Effector memory CD8-positive, alpha-beta T cell (primary cell): ENCODE measurements around the gene HOXD10.

Experiments
- ATAC-seq: fragments of 150-1000 bp; cut with Tn5 transposase; replicated peaks from 2 replicates; pipeline ENCODE4 v1.10.0; 2021; ENCODE audit warnings: mild to moderate bottlenecking, moderate library complexity
- DNase-seq, 3 experiments: peaks; one replicate each; pipeline ENCODE4 v3.0.0; 2021
- H3K27ac Mint-ChIP-seq, 2 donors: one replicate each; pipeline ENCODE4 v1.8.0; 2022; ENCODE audit warnings: mild to moderate bottlenecking in 2 of 2, mixed read lengths in 2 of 2, moderate library complexity in 2 of 2
- H3K27me3 Mint-ChIP-seq, 2 donors: one replicate each; pipeline ENCODE4 v1.8.0; 2022; ENCODE audit warnings: mixed read lengths in 2 of 2
- H3K36me3 Mint-ChIP-seq: one replicate; pipeline ENCODE4 v1.8.0; 2022; ENCODE audit warnings: mild to moderate bottlenecking, moderate library complexity, mixed read lengths; ENCODE audit not compliant: insufficient read depth
- H3K4me1 Mint-ChIP-seq, 2 donors: one replicate each; pipeline ENCODE4 v1.8.0; 2022; ENCODE audit warnings: low read depth in 2 of 2, mixed read lengths in 2 of 2
- H3K4me3 Mint-ChIP-seq, 2 donors: one replicate each; pipeline ENCODE4 v1.8.0; 2022; ENCODE audit warnings: mild to moderate bottlenecking in 2 of 2, mixed read lengths in 2 of 2, moderate library complexity in 2 of 2
- H3K9me3 Mint-ChIP-seq, 2 donors: one replicate each; pipeline ENCODE4 v1.8.0; 2022; ENCODE audit warnings: mixed read lengths in 2 of 2

Gene HOXD10

DNA sequence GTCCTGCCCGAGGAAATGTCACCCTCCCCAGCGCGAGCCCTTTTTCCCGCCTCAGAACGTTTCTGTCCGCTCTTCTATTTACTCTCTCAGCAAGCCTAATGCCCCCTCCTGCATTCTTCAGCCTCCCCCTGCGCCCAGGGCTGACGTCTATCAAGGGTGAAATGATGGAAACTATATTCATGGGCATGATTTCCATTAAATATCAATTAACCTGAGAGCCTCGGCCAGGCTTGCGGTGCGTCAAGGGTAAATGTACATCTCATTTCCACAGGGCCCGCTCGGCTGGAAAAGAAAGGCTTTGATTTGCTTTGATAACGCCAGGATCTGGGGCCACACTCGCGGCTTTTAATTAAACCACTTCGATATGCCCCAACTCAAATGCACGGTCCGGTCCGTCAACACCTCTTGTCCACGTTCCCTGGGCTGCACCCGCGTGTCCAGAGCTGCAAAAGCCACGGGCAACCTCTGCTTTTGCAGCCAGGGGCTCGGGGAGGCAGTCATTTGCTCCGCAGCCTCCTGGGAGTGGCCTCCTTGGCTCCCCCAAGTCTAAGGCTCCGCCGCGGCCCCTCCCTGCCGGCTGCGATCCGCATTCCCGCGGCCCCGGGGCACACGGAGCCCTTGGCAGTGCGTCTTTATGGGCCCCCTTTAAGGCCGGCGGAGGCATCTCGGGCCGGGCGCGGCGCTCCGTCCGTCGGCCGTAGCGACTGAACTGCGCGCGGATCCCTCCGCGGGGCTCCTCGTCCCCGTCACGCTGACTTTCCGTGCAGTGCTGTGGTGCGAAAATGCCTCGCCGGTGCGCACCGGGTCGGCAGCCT lies 12.6 kb downstream of the HOXD10 start, which contains the start of gene HOXD8:
Gene HOXD8, plus strand, starts transcription at position 724 of the 815 bp plus-strand sequence. CDS start 662 bp downstream, outside the sequence.
- Mint-ChIP-seq H3K9me3 (no peaks in the 10 kb centered on the region), H3K27ac (peak within 1 kb of the TSS; percentile 78 to 91), H3K27me3 (peaks cover 86 to 89% of the 10 kb centered on the region in 2 donors), H3K36me3 (peaks cover 55% of the 10 kb centered on the region), H3K4me1 (peaks cover 13 to 19% of the 10 kb centered on the region in 2 donors), H3K4me3 (peak within 1 kb of the TSS; percentile 54 to 64)
- ATAC-seq (no peak), DNase-seq (no peak)

DNA sequence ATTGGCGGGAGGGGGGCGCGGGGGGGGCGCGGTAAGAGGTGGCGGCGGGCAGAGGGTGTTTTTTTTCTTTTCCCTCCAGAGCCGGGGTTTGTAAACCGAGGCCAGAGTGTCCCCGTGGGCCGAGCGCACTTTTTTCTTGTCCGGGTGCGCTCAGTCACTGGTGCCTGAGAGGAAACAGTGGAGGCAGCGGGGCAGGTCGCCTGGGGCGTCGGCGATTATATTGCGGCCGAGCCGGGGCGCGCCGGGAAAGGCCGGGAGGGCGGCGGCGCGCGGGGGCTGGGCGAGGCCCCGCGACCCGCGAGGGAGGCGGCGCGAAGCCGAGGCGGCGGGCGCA lies 13.2 kb downstream of the HOXD10 start:
- peaks cover 13 to 19% of the 10 kb centered on the region in 2 donors for H3K4me1 Mint-ChIP-seq
- H3K36me3 Mint-ChIP-seq, result peaks cover 49% of the 10 kb centered on the region
- H3K4me3 Mint-ChIP-seq, result peak overlapping the region in 1 of 2 donors; percentile 40
- ATAC-seq (peak; percentile 3), DNase-seq (no peak)
- peaks cover 86 to 89% of the 10 kb centered on the region in 2 donors for H3K27me3 Mint-ChIP-seq
- no peaks in the 10 kb centered on the region for H3K9me3 Mint-ChIP-seq
- no peak overlapping the region for H3K27ac Mint-ChIP-seq

DNA sequence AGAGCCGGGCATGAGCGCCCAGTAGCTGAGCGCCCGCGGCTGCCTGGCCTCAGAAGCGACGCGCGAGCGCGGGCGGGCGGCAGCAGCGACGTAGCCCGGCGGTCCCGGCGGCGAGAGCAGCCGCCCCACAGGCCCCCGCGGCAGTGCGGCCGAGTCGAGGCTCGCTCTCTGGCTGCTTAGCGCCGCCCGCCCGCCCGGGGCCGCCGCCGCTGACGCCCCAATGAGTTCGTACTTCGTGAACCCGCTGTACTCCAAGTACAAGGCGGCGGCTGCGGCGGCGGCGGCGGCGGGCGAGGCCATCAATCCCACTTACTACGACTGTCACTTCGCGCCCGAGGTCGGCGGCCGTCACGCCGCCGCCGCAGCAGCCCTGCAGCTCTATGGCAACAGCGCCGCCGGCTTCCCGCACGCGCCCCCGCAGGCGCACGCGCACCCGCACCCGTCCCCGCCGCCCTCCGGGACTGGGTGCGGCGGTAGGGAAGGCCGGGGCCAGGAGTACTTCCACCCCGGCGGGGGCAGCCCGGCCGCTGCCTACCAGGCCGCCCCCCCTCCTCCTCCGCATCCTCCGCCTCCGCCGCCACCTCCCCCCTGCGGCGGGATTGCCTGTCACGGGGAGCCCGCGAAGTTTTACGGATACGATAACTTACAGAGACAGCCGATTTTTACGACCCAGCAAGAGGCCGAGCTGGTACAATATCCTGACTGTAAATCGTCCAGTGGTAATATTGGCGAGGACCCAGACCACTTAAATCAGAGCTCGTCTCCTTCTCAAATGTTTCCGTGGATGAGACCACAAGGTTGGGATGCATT lies 13.8 kb downstream of the HOXD10 start:
- Mint-ChIP-seq H3K4me3 (peak overlapping the region; percentile 54 to 64), H3K4me1 (peaks cover 13 to 19% of the 10 kb centered on the region in 2 donors), H3K36me3 (peaks cover 46% of the 10 kb centered on the region), H3K9me3 (no peaks in the 10 kb centered on the region), H3K27ac (peak overlapping the region in 1 of 2 donors; percentile 91), H3K27me3 (peaks cover 86 to 89% of the 10 kb centered on the region in 2 donors)
- ATAC-seq (peak; percentile 40), DNase-seq (no peak)

DNA sequence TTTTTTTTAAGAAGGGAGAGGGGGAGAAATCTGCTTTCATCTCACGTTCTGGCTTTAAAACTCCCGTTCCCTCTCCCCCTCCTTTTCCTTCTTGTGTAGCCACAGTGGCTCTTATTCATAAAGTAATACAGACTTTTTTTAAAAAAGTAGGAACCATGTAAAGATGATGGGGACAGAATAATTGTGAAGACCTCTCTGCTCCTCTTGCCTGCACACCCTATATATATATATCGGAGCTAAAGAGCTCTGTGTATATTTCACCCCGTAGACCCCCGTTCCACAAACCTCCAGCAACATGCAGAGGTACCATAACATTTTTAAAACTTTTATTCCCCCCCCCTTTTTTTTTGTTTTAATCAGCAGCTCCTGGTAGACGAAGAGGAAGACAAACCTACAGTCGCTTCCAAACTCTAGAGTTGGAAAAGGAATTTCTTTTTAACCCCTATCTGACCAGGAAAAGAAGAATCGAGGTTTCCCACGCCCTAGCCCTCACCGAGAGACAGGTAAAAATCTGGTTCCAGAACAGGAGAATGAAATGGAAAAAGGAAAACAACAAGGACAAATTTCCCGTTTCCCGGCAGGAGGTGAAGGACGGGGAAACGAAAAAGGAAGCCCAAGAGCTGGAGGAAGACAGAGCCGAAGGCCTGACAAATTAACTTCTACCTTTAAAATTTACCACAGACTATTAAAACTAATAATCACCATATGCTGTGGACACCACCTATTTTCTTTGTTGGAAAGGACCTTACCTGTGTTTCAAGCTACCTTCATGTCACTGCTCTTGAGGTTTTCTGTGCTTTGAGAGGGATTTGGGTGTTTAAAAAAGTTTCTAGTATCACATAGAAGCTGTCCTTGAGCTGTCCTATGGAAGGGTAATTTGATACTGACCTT lies 14.6 kb downstream of the HOXD10 start:
- no peaks in the 10 kb centered on the region for H3K9me3 Mint-ChIP-seq
- H3K4me3 Mint-ChIP-seq, result peak overlapping the region; percentile 54 to 69
- peaks cover 22 to 25% of the 10 kb centered on the region in 2 donors for H3K4me1 Mint-ChIP-seq
- H3K27ac Mint-ChIP-seq, result peak overlapping the region in 1 of 2 donors; percentile 91
- peaks cover 48% of the 10 kb centered on the region for H3K36me3 Mint-ChIP-seq
- no peak for ATAC-seq
- H3K27me3 Mint-ChIP-seq, result peaks cover 86 to 89% of the 10 kb centered on the region in 2 donors
- DNase-seq, result no peak

DNA sequence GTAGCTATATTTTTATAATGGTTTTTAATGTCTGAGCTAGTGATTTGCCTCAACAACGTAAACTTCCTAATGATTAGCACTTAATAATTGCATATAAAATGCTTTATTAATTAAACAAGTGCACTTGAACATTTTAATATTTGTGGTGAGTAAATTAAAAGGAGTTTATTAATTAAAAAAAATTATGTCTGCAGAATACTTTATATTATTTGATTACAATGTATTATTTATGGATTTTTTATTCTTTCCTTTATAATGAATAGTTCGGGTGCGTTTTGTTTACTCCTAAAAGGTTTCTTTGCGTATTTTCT lies 15.2 kb downstream of the HOXD10 start:
- Mint-ChIP-seq H3K27me3 (peaks cover 81 to 89% of the 10 kb centered on the region in 2 donors), H3K9me3 (no peaks in the 10 kb centered on the region), H3K36me3 (peaks cover 49% of the 10 kb centered on the region), H3K4me3 (peak overlapping the region in 1 of 2 donors; percentile 69), H3K4me1 (peaks cover 22 to 25% of the 10 kb centered on the region in 2 donors), H3K27ac (no peak overlapping the region)
- DNase-seq, result no peak
- no peak for ATAC-seq

DNA sequence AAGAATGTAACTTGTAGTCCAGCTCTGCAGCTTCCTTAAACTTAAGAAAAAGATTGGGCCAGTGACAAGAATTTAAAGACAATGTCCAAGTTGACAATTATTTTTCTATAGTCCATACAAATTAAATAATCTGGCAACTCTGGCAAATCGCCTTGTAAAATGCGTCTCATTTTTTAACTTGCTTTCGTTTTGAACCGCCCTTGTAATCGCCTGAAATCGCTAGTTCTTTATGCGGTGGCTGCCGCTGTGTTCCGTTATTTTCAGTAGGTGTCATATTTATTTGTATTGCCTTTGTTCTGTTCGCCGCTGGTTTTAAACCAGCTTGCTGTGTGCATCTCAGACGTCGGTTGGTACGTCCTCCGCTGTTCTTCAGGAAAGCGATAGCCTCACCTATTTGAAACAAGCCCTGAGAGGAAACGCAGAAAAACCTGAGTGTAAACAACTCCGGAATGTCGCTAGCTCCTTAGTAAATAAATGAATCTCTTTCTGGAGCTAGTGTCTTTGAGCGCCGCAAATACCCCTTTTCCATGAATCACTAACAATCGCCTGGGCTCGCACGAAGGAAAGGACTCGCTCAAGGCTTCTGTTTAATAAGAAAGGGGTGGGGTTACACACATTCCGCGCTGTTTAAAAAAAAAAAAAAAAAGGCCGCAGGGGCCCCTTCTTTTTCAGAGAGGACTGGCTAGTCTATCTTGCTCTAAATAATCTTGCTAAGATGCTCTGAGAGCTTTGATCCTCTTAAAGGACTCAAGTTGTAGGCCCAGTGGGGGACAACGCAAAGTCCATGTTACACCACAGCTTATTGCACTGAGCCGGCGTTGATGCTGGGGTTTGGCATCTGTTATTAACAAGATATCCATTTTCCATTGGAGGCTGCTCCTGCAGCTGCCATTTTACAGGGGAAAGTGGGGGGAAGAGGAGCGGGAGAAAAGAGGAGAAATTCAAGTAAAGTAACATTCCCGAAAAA lies 15.9 kb downstream of the HOXD10 start:
- no peaks in the 10 kb centered on the region for H3K9me3 Mint-ChIP-seq
- peaks cover 20 to 25% of the 10 kb centered on the region in 2 donors for H3K4me1 Mint-ChIP-seq
- no peak overlapping the region for H3K27ac Mint-ChIP-seq
- H3K27me3 Mint-ChIP-seq, result peaks cover 81 to 89% of the 10 kb centered on the region in 2 donors
- H3K36me3 Mint-ChIP-seq, result peaks cover 45% of the 10 kb centered on the region
- DNase-seq, result no peak
- peak; percentile 44 for ATAC-seq
- H3K4me3 Mint-ChIP-seq, result peak overlapping the region; percentile 69 to 71

DNA sequence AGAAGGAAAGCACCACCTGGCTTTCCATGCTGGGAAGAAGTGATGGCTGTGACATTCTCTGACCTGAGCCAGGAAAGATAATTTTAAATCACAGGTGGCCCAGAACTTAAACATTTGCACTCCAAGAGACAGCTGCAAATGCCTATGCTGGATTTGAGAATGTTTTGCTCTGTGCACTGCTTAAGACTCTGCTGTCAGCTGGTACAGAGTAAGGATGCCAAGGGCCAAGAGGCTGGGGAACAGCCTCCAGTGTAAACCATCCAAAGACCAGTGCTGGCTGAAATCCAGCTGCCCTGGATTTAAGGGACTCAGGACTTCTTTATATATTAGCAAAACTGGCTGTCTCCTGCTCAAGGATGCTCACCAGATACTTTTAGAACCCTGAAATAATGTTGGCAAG lies 16.8 kb downstream of the HOXD10 start:
- DNase-seq (no peak), ATAC-seq (no peak)
- Mint-ChIP-seq H3K27me3 (peaks cover 81 to 89% of the 10 kb centered on the region in 2 donors), H3K4me3 (no peak overlapping the region), H3K36me3 (peaks cover 41% of the 10 kb centered on the region), H3K9me3 (no peaks in the 10 kb centered on the region), H3K4me1 (peaks cover 18% of the 10 kb centered on the region in 2 donors), H3K27ac (no peak overlapping the region)

DNA sequence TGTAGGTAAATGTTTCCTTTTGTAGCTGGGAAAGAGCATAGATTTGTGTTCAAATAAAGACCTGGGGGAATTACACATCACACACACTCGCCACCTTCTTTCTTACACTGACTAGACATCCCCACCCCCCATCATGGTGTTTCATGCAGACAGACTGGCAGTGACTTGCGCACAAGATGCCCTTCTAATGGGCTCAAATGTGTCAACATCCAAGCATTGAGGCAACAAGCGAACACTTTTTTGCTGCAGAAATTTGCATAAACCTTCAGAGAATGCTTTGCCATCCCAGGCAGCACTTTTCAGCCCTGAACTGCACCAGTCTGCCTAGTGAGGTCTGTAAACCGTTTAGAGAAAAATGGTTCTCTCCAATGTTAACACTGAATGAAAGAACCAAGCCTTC lies 17.5 kb downstream of the HOXD10 start:
- DNase-seq (no peak), ATAC-seq (no peak)
- Mint-ChIP-seq H3K36me3 (peaks cover 38% of the 10 kb centered on the region), H3K4me3 (no peak overlapping the region), H3K27me3 (peaks cover 81 to 89% of the 10 kb centered on the region in 2 donors), H3K9me3 (no peaks in the 10 kb centered on the region), H3K27ac (no peak overlapping the region), H3K4me1 (peaks cover 14 to 20% of the 10 kb centered on the region in 2 donors)

DNA sequence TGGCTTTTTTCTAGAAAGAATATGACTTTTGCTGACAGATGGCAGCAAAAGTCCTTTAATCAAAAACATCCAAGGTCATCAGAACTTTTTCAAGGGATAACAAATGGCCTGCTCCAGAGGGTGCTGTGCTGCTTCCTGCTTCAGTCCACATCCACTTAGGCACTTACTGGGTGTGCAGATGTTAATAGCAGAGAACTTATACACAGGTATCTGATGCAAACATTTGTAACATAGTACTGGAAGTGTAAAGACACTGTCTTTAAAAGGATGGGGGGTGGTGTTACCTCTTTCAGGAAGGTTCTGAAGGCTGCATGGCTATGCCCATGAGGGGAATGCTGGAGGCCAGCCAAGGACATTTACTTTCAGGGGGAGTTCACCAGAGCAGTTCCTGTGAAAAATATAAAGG lies 18.5 kb downstream of the HOXD10 start:
- Mint-ChIP-seq H3K9me3 (no peaks in the 10 kb centered on the region), H3K27ac (no peak overlapping the region), H3K4me1 (peaks cover 12 to 20% of the 10 kb centered on the region in 2 donors), H3K4me3 (peak overlapping the region; percentile 18 to 67), H3K36me3 (peaks cover 36% of the 10 kb centered on the region), H3K27me3 (peaks cover 89 to 95% of the 10 kb centered on the region in 2 donors)
- ATAC-seq, result no peak
- DNase-seq, result no peak

DNA sequence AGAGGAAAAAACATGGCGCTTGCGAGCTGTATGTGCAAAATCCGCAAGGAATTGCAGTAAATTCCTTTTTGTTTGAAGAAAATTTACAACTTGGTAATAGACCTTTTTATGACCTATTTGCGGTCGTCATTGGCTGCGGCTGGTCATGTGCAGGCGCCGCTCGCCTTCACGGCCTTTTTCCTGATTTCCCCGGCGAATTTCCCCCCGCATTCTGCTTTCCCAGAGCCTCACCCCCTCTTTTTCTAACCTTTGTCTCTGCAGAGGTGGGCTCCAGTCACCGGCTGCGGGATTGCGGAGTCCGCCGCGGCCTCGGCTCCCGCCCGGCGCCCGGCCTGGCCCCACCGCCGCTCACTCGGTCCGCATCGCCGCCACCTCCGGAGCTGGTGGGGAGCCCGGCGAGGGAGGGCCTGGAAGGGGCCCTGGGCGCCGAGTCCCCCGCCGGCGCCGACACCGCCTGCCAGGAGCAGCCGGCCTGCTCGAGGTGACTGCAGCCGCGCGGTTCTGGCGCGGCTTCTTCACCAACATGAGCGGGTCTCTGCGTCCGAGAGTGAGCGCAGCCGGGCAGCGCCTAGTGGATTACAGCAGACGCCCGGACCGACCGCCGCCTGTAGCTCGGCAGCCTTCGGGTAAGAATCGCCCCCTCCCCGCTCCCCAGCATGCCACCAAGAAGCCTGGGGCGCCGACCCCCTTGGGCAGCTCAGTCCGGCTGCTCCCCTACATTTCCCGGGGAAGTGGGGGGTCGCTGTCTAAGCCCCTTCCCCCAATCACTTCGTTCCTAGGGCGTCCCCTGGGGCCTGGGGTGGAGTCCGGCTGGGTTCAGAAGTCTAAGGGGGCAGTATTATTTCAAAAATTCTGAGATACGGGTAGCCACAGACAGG lies 20.0 kb downstream of the HOXD10 start:
- no peak overlapping the region for H3K27ac Mint-ChIP-seq
- peak overlapping the region; percentile 18 to 67 for H3K4me3 Mint-ChIP-seq
- ATAC-seq (no peak), DNase-seq (no peak)
- H3K36me3 Mint-ChIP-seq, result peaks cover 37% of the 10 kb centered on the region
- peaks cover 86 to 99% of the 10 kb centered on the region in 2 donors for H3K27me3 Mint-ChIP-seq
- H3K9me3 Mint-ChIP-seq, result no peaks in the 10 kb centered on the region
- H3K4me1 Mint-ChIP-seq, result peaks cover 12 to 30% of the 10 kb centered on the region in 2 donors

DNA sequence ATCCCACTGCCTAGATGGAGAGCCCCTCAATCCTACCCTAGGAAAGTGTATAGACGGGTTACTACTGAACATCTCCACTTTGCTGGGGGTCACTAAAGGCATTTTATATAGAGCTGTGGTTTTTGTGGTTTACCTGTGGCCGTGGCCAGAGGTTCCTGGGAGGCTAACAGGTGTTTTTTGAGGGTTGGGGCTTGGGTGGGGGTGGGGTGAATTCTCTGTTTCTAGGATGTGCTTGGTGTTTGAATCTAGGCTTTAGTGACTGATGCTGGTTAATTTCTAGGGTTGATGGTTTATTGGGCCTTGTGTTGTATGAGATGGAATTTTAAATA lies 20.6 kb downstream of the HOXD10 start:
- ATAC-seq (no peak), DNase-seq (no peak)
- peaks cover 88 to 100% of the 10 kb centered on the region in 2 donors for H3K27me3 Mint-ChIP-seq
- peaks cover 9 to 30% of the 10 kb centered on the region in 2 donors for H3K4me1 Mint-ChIP-seq
- H3K9me3 Mint-ChIP-seq, result no peaks in the 10 kb centered on the region
- H3K27ac Mint-ChIP-seq, result no peak overlapping the region
- H3K4me3 Mint-ChIP-seq, result no peak overlapping the region
- peaks cover 37% of the 10 kb centered on the region for H3K36me3 Mint-ChIP-seq
